ENCODE data around the gene PTPRN2.

GRCh38 chr7:157622000-157622399 is 965.6 kb downstream of the PTPRN2 start:
- TF ChIP-seq CTCF (IDR thresholded peaks at IDR 0.05): no peak
- TF ChIP-seq EP300 (IDR thresholded peaks at IDR 0.05): no peak
